GM12873 (cell line): Measurements from ENCODE around the gene CXCL10.

Experiments
- CTCF ChIP-seq: IDR thresholded peaks from 2 replicates; pipeline ENCODE4 v1.5.1; 2012; ENCODE audit warnings: low read depth, mild to moderate bottlenecking, moderate library complexity, low read length, control low read depth; ENCODE audit not compliant: insufficient read depth; ENCODE audit errors: missing control alignments

Gene CXCL10

DNA sequence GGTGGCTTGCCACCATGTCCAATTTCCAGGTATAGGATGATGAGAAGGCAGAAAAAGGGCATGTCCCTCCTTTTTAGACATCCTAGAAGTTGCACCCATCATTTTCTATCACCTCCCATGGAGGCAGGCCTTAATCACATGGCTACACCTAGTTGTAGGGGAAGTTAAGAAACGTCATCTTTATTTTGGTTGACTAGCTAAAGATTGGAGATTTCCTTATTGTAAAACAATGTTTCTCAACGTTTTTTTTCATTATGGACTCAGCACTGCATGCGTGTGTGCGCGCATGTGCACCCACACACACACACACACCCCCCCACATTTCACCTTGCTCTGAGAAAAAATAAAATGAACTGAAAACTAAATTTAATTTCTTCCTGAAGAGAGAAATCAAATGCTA lies 14.0 kb downstream of the CXCL10 start:
- no peak for TF ChIP-seq CTCF

DNA sequence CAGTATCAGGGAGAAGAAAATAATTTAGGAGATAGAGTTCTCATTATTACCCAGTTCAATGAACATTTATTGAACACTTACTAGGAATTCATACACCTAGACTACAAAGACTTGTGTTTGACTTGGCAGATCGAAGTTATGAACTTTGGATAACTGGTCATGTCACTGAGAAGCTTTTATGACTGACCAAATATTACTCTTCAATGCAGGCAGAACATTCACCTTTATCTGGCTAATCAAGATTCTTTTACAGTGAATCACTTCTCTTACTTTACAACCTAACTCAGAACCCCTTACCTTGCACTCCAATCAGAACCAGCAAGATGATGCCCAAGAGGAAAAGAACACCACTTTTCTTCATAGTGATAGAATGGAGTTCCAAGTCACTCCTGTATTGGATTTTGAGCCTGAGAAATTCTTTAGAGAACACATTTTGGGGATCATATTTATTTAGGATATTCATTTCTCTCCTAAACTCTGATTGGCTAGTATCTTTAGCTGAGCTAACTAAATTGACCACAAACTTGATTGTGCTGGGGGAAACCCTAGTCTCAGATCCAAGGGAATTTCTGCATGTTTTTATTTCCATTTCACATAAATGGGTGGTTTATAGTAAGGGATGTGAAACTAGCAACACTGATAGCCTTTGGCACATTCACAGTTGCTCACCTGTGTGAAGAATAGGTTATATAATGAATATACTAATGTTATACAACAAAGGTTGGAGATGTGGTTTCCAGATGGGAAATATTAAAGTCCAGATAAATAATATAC lies 16.0 kb downstream of the CXCL10 start, which contains the start of gene CXCL9:
Gene CXCL9, minus strand, starts transcription at position 421 of the 774 bp plus-strand sequence. Its CDS starts 60 bp downstream, at position 361.
- no peak for TF ChIP-seq CTCF

DNA sequence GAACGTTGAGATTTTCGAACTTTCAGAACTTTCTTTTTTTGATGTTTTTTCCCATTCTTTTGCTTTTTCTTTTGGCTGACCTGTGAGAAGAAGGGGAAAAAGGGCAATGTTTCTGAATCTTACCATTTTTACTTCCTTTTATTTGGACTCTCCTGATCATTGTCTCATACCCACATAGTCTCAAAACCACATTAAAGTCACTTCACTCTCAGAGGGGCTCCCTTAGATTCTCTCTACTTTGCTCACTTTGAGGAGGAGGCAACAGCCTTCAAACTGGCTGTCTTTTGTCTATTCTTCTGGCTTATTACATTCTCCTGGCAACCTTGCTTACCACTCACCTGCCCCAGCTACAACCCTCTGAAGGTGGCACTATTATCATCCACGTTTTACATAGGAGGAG lies 19.7 kb downstream of the CXCL10 start:
- no peak for TF ChIP-seq CTCF

- TF ChIP-seq CTCF: no peak
These were observed 20.3 kb downstream of the CXCL10 start for GRCh38 chr4:76003035-76003434.

DNA sequence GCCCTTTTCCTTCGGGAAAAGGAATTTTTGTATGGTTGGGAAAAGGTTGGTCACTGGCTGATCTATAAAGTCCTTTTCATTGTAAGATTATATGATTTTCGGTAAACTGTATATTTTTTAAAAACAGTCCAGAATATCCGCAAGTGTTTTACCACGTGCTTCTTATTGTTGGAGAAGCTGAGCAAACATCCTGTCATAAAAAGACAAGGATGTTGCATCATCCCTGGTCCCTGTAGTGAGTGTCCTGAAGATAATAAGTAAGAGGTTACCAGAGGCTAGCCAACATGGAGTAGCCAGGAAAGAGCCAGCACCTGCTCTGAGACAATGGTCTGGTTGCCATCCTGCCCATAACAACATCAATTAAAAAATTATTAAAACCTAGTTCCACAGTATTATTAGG lies 21.1 kb downstream of the CXCL10 start:
- no peak for TF ChIP-seq CTCF

DNA sequence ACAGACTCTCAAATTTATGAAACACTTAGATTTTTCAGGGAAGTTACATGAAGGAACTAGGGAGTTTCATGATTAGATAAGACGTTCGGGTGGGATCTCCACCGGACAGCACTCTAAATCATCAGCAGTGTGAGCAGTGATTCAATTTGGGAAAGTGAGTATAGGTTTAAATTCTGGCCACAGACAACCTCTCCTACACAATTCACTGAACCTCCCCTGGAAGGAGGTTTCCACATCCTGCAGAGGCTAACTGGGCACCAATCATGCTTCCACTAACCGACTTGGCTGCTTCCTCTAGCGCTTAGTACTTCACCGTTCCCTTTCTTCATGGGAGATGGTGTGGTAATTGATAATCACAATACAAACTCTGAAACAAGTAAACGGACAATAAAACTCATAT lies 21.6 kb downstream of the CXCL10 start:
- TF ChIP-seq CTCF: no peak

DNA sequence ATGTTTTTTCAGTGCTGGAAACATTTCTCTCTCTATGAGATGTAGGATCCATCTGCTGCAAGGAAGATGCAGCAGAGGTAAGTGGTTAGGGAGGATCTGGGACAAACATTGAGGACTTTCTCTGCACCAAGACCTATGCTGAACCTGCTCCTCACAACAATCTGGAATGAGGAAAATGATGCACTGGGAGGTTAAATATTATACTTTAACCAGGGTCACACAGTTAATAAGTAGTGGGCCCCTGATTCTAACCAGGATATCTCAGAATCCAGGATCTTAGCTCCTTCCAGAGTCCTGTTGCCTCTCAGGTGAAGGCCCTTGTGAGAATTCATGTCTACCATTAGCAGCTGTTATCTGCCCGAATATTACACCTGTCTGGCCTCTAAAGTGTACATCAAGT lies 23.0 kb downstream of the CXCL10 start:
- no peak for TF ChIP-seq CTCF

GRCh38 chr4:75997946-75998345 lies 25.4 kb downstream of the CXCL10 start:
- no peak for TF ChIP-seq CTCF
